Left renal pelvis (tissue), 4 donors: ENCODE results near the gene MTRR. TPM values are rescaled to one million over a fixed set of nuclear protein-coding genes. Genes with fewer than 3 reads are reported as not detected.
A peak's percentile ranks its signal among the peaks of the same experiment; 100 is the strongest.

Experiments
- DNase-seq, 4 donors: peaks; one replicate each; pipeline ENCODE4 v3.0.0-alpha.2; 2013; ENCODE audit warnings: low read depth in 4 of 4, low spot score in 3 of 4
- polyA plus RNA-seq, 4 donors: library from polyadenylated mRNA; unstranded; fragments of 120-200 nt; gene quantifications; one replicate each; pipeline ENCODE4 v1.2.1, GENCODE V29; 2013; ENCODE audit not compliant: insufficient read length in 4 of 4

The MTRR gene
- 10 to 100 TPM; 39.1 to 61.2 (median 54.8) TPM for polyA plus RNA-seq

DNA sequence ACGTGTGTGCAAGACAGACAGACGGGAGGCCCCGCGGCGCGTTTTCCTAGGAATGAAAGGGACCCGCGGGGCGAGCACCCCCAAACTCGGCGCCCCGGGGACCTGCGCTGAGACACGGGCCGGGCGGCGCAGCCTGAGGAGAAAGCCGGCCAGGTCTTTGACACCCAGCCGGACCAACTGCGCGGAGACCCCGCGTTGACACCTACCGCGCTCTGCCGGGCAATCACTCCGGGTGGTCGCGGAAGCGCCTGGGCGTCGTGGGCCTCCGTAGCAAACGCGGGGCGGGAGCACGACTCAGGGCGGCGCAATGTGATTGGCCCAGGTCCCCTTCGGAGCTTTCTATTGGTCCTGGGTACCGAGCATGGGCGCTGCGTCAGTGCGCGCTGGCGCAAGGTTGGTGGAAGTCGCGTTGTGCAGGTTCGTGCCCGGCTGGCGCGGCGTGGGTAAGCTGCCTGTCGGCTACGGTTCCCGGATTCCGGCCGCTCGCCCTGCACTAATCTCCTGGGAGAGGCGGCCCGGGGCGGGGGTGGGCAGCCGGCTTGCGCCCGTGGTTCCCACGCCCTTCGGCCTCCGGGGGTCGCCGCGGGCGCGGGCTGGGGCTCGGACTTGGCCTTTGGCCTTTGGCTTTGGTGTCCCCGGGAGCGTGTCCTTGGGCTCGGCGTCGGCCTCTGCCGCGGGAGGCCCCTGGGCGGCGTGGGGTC is at the start of gene MTRR, which contains the start of gene FASTKD3:
MTRR (plus strand) TSS at position 376 of the 701 bp plus-strand sequence. CDS start 1,647 bp downstream, outside the sequence.
FASTKD3 (minus strand) TSS at position 259 of the 701 bp plus-strand sequence. CDS start 948 bp downstream, outside the sequence.
- peak; percentile 74 to 87 (median 80) for DNase-seq

DNA sequence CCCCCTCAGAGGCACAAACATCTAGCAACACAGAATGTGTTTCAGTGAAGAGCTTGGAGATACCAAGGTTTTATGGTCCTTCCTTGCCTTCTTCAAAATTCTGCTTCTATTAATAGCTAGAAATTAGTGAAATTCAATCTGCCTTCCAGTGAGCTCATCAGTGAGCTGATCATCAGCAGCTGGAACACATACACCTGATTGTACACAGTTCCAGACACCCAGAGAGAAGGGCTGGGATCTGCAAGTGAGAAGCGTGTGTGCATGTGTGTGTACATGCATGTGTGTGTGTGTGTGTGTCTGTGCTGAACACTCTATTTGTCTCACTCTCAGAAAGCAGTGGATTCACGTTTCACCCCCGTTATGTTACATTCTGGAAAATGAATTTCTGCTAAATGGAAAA is 46.5 kb upstream of the MTRR start:
- no peak for DNase-seq

DNA sequence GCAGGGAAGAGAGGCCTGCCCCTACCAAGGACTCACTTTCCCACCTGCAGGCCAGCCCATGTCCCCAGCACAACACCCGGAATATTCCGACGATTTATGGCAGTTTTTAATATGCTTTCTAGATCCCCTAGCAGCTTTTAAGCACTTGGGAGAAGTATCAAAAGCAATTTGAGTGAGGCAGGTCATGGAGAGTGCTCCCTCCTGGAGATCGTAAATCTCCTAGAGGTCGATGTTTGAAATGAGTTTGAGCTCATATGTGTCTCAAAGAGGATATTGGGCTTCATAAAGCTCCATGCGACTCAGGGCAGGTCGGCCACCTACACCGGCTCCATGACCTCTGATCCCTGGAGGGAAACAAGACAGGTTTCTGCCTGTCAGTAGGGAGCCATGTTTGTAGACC is 45.4 kb upstream of the MTRR start:
- no peak for DNase-seq

- no peak for DNase-seq
Measured at GRCh38 chr5:7824995-7825394, 44.0 kb upstream of the MTRR start.

- no peak for DNase-seq
Measured at GRCh38 chr5:7825630-7826029, 43.3 kb upstream of the MTRR start.

GRCh38 chr5:7827610-7828009 is 41.3 kb upstream of the MTRR start:
- DNase-seq = no peak

DNA sequence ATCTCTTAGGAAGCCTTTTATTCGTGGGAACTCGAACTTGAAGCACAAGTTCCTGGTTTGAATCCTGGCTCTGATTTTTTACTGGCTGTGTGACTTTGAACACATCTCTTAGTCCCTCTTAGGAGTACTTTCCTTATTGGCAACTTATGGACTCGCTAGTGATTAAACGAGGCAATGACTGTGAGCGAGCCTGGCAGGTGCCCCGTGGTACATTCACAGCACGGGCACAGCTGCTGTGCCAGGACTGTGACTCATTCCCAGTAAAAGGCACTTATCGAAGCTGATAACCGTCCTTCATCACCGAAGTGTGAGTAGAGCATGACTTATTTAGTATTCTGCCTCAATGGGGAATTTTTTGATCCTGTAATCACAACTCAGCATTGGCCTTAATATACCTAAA is 40.7 kb upstream of the MTRR start:
- DNase-seq = no peak

- no peak for DNase-seq
Measured at GRCh38 chr5:7834982-7835381, 34.0 kb upstream of the MTRR start.

GRCh38 chr5:7837403-7837802 is 31.5 kb upstream of the MTRR start:
- DNase-seq = peak in 1 of 4 donors; percentile 37

GRCh38 chr5:7842531-7842930 is 26.4 kb upstream of the MTRR start:
- DNase-seq = no peak

- no peak for DNase-seq
Measured at GRCh38 chr5:7844901-7845300, 24.0 kb upstream of the MTRR start.

DNA sequence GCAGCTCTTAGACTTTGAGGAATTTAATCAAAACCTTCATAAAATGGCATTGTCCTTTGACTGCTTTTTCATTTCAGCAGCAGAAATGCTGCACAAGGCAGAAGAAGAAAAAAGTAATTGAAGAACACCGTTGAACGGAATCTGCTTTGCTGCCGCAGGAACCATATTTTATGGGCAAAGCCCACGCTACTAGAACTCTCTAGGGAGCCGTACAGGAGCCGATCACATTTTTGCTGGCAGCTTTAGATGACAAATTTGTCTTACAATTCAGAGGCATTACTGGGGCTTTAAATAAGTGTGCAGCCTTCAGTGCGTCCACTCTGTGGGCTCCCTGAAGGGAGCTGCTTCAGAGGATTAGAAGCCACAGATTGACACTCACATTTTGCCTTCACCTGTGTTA is 23.4 kb upstream of the MTRR start:
- DNase-seq = no peak

DNA sequence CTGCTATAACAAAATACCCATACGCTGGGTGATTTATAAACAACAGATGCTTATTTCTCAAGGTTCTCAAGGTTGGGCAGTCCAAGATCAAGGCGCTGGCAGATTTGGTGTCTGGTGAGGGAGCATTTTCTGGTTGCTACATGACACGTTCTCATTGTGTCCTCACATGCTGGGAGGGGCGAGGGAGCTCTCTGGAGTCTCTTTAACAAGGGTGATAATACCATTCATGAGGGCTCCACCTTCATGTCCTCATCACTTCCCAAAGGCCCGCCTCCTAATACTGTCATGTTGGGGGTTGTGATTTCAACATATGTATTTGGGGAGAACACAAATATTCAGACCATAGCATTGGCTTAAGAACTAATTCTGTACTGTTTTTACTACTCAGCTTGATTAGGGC is 22.6 kb upstream of the MTRR start:
- DNase-seq = no peak

- DNase-seq = no peak
Measured at GRCh38 chr5:7848296-7848695, 20.7 kb upstream of the MTRR start.

DNA sequence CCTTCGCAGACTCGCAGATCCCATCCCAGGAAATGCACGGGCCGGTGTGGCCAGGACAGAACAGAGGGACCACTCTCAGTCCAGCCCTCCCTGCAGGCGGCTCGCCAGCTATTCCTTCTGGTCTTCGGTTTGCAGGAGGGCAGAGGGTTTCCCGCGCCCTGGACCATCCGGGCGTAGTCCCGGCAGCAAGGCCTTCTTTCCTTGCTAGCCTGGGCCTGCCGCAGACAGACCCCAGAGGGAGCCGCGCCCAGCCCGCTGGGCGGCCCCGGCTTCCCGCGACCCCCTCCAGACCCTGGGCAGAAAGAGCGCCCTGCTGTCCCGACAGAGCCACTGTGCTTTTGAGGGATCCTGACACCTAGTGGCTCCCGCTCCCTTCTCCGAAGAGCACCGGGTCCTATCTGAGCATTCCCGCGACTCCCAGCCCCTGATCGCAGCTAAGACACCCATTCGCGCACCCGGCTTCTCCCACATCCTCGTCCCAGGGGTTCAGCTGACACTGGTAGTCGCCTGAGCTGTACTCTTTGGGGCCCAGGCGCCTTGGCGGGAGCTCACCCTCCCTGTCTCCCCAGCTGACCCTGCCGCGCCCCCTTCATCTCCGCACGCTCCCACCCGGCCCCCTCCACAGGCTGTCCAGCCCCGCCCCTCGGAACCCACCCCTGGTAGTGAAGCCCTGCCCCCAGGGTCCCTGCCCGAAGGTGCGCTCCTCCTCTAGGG is 19.1 kb upstream of the MTRR start:
- peak in 1 of 4 donors; percentile 36 for DNase-seq

- peak in 1 of 4 donors; percentile 59 for DNase-seq
Measured at GRCh38 chr5:7850395-7851239, 18.3 kb upstream of the MTRR start, which contains the start of gene CFAP90. CFAP90 (minus strand) TSS chr5:7851133; CDS start chr5:7851021, 112 bp downstream.

GRCh38 chr5:7851240-7851592 is 17.7 kb upstream of the MTRR start:
- DNase-seq = no peak

DNA sequence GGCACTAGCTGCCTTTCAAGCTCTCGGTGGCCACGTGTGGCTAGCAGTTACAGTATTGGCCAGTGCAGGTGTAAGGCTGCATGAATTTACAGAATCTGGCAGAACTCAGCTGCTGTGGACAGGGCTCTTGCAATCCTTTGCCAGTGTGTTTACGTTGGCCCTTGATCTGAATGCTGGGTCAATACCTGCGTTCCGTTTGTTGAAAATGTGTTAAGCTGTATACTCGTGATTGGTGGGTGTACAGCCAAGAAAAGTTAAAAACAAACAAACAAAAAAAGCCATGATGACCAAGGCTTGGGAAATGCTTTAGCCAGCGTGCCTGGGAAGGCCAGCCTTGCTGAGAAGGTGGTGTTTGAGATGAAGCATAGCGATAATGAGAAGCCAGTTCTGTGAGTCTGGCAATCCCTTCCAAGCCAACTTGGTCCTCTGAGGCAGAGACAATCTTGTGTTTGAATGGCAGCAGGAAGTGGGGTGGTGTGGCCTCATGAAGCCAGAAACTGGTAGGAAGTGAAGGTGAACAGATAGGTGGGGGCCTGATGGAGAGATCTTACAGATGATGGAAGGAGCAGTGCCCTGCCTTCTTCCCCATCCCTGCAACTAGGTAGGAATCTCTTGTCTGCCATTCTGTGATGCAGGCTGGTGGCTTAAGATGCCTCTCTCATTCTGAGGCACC is 17.2 kb upstream of the MTRR start:
- no peak for DNase-seq

DNA sequence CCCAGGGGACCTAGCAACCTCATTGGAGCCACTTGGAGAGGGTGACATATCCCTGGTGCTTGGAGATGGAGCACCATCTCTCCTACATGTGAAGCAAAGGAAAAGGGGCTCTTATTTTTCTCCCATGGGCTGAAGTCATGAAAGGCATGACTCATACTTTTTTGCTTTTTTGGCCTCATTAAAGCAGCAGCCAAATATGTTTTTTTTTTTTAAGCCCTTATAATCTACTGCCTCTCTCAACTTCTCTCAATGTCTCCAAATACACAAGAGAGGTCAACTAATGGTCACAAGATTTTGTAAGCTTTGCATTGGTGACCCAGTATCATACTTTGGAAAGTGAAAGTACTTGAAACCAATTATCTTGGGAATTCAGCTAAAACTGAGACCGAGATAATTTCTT is 16.4 kb upstream of the MTRR start:
- DNase-seq = no peak

GRCh38 chr5:7852988-7853387 is 16.0 kb upstream of the MTRR start:
- no peak for DNase-seq

DNA sequence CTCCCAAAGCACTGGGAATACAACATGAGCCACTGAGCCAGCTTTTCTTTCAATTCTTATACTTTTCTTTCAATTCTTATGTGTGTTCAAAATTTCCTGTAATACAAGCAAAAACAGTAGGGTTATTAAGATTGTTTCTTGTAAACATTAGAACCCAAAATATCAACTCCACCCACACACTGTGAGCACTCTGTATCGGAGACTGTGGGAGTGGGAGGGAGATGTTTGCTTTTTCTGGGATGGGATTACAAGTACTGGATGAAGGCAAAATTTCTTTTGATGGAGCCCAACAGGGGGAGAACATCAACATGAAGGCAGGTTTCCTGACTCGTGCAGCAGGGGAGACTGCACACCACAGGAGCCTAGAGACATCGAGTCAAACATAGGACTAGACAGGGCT is 13.3 kb upstream of the MTRR start:
- DNase-seq = no peak
